ENCODE results near the gene SLC25A12.

DNA sequence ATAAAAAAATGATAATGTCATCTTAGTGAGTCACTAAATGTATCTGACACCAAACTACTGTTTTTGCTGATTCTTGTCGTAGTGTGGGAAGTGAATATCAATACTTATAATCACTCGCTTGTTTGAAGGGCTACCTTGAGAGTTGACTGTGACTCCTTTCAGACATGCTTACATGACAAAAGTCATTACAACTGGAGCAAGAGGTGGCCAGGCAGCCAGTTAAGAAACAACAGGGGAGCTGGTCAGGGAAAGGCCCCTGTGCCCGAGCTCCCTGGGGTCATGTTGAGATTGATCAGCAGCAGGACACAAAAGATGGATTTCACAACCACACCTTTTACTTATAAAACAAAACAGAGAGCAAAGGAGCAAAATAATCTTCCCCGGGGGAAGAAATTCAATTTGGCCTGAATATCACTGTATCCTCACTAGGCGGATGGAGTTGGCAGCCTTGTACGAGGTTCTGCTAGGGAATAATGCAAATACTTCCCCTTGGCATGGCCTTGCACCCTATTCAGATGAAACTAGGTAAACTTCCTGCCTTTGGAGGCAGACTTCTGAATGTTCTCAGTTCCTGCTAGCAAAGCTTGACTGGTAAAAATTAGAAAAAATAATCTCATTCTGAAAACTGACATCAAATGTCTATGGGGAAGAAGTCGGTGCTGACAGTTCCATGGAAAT is 105.6 kb downstream of the SLC25A12 start:
- TF ChIP-seq, protein P1, sequence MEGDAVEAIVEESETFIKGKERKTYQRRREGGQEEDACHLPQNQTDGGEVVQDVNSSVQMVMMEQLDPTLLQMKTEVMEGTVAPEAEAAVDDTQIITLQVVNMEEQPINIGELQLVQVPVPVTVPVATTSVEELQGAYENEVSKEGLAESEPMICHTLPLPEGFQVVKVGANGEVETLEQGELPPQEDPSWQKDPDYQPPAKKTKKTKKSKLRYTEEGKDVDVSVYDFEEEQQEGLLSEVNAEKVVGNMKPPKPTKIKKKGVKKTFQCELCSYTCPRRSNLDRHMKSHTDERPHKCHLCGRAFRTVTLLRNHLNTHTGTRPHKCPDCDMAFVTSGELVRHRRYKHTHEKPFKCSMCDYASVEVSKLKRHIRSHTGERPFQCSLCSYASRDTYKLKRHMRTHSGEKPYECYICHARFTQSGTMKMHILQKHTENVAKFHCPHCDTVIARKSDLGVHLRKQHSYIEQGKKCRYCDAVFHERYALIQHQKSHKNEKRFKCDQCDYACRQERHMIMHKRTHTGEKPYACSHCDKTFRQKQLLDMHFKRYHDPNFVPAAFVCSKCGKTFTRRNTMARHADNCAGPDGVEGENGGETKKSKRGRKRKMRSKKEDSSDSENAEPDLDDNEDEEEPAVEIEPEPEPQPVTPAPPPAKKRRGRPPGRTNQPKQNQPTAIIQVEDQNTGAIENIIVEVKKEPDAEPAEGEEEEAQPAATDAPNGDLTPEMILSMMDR (IDR thresholded peaks at IDR 0.05) = no peak
- TF ChIP-seq POLR2A (IDR thresholded peaks at IDR 0.05) = no peak

Measured in adrenal gland (tissue), 5 donors.